ENCODE data around the gene PRKCG.

Gene PRKCG

GRCh38 chr19:53873773-53874605, 8.0 kb upstream of the PRKCG start:
- no peak for DNase-seq

- DNase-seq, result no peak
Observed at GRCh38 chr19:53874606-53874990, 7.4 kb upstream of the PRKCG start.

GRCh38 chr19:53875602-53876325, 6.2 kb upstream of the PRKCG start:
- DNase-seq, result no peak

- DNase-seq, result no peak
Observed at GRCh38 chr19:53876651-53877224, 5.3 kb upstream of the PRKCG start.

- no peak for DNase-seq
Observed at GRCh38 chr19:53877361-53877766, 4.6 kb upstream of the PRKCG start.

- DNase-seq, result no peak
Observed at GRCh38 chr19:53878776-53879139, 3.2 kb upstream of the PRKCG start.

GRCh38 chr19:53879140-53880081, 2.6 kb upstream of the PRKCG start:
- peak; percentile 26 for DNase-seq

GRCh38 chr19:53880711-53881481, 1.1 kb upstream of the PRKCG start:
- DNase-seq, result no peak

- DNase-seq, result no peak
Observed at GRCh38 chr19:53882391-53883050, 524 bp downstream of the PRKCG start.

GRCh38 chr19:53883231-53883661, 1.2 kb downstream of the PRKCG start:
- no peak for DNase-seq

GRCh38 chr19:53883741-53884140, 1.7 kb downstream of the PRKCG start:
- DNase-seq, result no peak

GRCh38 chr19:53884256-53884655, 2.3 kb downstream of the PRKCG start:
- no peak for DNase-seq

GRCh38 chr19:53885036-53885435, 3.0 kb downstream of the PRKCG start:
- DNase-seq, result no peak

- no peak for DNase-seq
Observed at GRCh38 chr19:53892301-53892980, 10.4 kb downstream of the PRKCG start.

GRCh38 chr19:53892981-53893325, 11.0 kb downstream of the PRKCG start:
- no peak for DNase-seq

GRCh38 chr19:53894707-53895106, 12.7 kb downstream of the PRKCG start:
- DNase-seq, result no peak

- DNase-seq, result no peak
Observed at GRCh38 chr19:53896682-53897081, 14.7 kb downstream of the PRKCG start.

GRCh38 chr19:53897459-53897858, 15.5 kb downstream of the PRKCG start:
- no peak for DNase-seq

GRCh38 chr19:53898166-53898565, 16.2 kb downstream of the PRKCG start:
- no peak for DNase-seq

GRCh38 chr19:53898636-53899341, 16.8 kb downstream of the PRKCG start:
- no peak for DNase-seq

All from DMS53 (cell line).